Medulla oblongata (tissue), 1 donor: ENCODE results near the gene TGIF1.
"Not testable (repeated sequence)": the region's sequence is repeated elsewhere in the genome, so short reads cannot be mapped to it uniquely, and the experiment has no call there.

Source experiments
- DNase-seq: peaks from one replicate; pipeline ENCODE4 v3.0.0-alpha.2; 2015; ENCODE audit errors: extremely low spot score

Gene TGIF1

DNA sequence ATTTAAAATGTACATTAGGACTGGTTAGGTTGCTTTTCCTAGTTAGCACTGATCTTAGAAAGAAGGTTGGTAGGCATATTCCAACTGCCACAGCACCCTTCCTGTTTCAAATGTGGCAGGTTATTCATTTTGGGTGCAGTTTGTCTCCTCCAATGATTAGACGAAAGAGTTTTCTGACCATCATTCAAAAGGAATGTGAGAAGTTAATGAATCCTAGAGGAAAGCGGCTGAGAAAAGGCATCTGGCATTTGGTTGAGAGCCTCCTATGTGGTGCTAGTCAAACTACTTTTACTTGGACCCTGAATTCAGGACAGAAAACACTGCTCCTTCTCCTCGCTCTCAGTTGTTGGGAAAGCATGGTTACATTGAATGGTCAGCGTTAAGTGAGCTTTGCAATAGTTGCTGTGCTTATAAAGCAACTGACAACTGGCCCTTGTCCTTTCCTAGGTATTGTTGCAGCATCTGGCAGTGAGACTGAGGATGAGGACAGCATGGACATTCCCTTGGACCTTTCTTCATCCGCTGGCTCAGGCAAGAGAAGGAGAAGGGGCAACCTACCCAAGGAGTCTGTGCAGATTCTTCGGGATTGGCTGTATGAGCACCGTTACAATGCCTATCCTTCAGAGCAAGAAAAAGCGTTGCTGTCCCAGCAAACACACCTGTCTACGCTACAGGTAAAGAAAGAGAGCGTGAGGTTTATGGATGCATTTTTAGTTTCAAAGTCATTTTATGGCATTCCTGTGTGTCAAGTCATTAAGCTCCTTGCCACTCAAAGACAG, 6.1 kb downstream of the TGIF1 start:
- DNase-seq, result no peak

DNA sequence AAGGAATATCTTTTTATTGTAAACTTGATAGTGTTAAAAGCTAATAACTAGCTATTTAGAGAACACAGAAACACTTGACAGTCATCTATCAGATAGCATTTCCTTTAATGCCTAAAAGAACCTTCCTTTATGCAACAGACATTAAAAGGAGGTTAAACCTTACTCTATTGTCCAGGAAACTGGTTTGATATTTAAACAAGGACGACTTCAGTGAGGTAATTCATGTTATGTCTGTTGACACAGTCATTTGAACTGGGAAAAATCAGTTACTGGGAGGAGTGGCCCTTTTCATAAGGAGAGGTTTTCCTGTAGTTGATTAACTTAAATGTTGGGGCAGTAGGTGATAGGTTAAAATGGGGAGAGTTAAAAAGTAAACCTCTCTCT, 6.7 kb downstream of the TGIF1 start:
- no peak for DNase-seq

DNA sequence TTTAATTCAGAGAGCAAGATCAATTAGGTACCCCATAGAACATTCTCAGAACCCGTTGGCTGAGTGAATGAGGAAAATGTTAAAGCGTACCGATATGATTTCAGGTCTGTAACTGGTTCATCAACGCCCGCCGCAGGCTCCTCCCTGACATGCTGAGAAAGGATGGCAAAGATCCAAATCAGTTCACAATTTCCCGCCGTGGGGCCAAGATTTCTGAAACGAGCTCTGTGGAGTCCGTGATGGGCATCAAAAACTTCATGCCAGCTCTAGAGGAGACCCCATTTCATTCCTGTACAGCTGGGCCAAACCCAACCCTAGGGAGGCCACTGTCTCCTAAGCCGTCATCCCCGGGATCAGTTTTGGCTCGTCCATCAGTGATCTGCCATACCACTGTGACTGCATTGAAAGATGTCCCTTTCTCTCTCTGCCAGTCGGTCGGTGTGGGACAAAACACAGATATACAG, 7.3 kb downstream of the TGIF1 start:
- peak; percentile 29 for DNase-seq

DNA sequence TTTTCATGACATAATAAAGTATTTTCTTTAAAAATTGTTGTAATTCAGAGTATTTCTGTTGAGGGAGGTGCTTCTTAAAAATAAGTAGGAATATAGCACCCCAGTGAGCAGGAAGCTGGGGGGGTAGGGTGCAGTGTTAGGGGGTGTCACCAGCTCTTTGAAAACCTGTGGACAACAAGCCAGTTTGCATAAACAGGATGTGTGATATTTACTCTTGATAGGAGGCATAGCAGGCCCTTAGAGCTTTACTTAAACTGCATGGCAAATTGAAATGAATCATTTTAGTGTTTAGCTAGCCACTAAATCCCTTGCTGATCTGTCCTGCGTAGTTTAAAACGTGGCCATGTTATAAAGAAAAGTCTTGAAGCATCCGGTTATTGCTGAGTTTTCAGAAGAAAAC, 8.4 kb downstream of the TGIF1 start:
- no peak for DNase-seq

DNA sequence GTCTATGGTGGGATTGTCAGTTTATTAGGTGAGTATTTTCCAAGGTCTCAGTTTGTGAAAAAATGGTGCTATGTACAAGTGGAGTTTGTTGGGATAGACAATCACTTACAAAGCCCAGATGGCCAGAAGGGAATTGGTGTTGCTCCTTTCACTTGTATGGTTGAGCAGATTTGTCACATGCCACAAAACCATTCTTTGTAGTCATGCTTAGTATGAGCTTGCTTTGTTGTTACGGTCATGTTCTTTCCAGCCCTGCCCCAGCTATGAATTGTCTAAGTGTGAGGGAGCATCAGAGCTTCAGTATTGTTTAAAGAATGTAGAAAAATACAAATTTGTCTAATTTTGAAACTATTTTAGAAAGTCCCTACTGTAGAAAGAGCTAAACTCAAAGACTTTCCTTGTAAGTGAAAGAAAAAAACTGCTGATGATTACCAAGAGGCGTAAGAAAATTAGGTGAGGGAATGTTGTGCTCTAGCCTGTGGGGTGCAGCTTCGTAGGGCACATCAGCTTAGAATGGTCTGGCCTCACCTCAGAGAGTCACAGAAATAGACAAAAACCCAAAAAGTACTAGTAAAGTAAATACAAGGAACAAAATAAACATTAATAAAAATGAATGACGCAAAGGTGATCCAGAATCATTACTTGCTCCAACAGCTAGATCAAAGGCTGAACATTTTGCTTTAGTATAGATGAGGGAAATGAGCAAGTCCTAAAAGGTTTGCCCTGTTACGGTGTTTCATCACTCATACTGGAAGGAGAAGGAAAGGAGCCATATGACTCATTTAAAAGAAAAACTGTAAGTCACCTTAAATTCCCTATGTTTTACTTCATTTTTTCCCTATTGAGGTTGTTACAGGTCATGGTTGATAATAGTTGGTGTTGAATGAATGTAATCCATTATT, 9.2 kb downstream of the TGIF1 start:
- DNase-seq, result peak; percentile 80

DNA sequence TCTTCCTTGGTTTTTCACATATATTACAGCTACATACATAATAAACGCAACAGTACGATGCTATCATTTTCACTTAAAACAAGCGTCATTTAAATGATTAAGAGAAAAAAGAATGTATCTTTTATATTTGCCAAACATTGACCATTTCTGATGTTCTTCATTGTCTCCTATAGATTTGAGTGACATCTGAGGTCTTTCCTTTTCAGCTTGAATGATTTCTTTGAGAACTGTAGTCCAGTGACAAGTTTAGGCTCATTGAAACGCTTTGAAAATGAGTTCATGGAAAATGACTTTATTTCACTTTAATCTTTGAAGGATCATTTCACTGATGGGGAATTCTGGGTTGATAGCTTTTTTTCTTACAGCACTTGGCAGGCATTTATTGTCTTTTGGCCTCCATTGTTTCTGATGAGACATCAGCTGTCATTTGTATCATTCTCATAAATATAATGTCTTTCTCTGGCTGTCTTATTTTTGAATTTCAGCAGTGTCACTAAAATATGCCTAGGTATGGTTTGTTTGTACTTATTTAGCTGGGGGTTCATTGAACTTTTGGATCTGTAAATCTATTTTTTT, 10.9 kb downstream of the TGIF1 start:
- no peak for DNase-seq

DNA sequence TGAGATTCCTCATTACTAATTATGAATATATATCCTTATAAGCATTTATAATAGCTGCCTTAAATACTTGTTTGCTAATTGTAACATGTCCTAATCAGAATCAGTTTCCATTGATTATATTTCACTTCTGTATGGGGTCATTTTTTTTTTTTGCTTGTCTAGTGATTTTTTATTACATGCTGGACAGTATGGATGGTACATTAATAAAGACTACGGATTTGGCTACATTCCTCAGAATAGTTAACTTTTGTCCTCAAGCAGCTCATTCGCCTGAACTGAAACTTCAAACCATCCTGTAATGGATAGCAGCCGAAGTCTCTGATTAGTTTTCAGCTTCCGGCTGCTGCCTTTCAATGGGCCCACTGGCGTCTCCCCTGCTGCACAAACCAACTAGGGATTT, 11.7 kb downstream of the TGIF1 start:
- DNase-seq, result no peak

DNA sequence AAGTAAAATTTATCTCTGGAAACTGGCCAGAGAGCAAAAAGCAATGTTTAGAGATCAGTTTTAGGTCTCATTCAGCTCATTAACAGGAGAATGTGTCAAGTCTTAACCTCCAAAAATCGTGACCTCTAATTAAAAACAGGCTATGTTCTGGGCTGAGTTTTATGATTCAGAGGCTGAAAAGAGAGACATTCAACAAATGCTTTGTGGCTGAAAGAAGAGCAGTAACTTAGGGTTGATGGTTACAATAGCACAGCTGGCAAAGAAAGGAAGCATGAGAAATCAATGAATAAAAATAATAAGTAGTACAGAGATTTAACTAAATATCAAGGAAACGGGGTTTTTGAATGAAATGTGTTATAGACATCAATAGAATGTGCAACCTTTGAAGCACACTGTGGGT, 13.1 kb downstream of the TGIF1 start:
- DNase-seq, result no peak

DNA sequence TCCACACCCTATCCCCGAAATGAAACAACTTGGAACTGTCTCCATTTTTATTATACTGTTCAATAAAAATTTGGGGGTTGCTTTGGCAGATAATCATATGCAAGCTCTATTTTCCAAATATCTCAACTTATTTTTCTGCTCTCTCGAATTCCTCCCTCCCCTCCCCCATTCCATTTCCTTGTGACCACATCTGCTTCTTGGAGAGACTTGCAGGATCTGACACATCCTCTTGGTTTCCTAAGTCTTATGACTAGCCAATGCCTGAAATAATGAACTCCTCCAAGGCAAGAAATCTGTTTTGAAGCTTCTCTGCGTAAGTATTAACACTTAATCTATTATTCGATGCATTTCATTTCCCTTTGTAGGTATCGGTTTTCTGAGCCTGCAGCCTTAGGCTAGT, 16.1 kb downstream of the TGIF1 start:
- DNase-seq, result no peak

DNA sequence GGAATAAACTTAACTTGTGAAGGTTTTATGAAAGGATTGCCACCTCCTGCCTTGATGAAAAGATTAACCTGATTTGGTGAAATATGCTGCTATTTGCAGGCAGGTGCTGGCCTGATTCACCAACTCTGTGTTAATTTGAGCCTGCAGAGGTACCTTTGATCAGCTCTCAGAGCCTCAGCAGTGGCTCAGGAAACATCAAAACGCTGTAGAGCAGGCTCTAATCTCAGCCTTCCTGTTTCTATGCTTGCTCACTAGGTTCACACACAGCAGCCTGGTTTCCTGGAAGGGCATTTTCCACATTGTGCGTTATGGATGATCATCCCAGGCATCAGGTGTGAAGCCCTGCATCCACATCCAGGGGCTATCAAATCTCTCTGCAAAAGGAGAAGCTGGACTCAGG, 16.9 kb downstream of the TGIF1 start:
- no peak for DNase-seq

DNA sequence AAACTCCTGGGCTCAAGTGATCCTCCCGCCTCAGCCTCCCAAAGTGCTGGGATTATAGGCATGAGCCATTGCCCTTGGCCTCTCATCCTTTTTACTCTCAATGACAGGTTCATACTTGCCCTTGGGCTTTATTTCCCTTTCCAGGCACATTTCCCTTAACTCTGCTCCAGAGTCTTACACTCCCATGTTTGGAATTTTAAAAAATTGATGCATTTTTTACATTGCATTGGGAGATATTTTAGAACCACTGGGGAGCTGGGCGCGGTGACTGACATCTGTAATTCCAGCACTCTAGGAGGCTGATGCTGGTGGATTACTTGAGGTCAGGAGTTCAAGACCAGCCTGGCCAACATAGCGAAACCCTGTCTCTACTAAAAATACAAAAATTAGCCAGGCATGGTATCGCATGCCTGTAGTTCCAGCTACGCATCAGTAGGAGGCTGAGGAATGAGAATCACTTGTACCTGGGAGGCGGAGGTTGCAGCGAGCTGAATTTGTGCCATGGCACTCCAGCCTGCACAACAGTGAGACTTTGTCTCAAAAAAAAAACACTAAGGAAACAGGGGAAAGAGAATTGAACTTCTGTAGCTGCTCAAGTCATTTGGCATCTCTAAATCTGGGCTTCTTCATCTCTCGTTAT, 18.2 kb downstream of the TGIF1 start:
- no peak for DNase-seq

DNA sequence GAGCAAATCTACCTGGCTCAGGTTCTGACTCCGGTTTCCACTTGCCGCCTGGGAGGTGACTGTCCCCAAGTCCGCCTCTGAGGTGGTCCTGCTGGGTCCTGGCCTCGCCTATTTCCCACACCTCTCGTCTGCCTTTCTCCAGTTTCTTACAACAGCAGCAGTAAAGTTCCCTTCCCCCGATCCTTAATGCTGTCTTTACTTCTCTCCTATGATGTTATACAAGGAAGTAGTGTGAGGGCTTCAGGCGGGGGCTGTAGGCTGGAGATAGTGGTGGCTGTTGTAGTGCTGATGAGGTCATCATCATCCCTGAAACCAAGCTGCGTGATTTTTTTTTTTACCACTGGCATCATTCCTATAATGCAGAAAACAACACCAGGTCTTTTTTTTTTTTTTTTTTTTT, 18.9 kb downstream of the TGIF1 start:
- no peak for DNase-seq

DNA sequence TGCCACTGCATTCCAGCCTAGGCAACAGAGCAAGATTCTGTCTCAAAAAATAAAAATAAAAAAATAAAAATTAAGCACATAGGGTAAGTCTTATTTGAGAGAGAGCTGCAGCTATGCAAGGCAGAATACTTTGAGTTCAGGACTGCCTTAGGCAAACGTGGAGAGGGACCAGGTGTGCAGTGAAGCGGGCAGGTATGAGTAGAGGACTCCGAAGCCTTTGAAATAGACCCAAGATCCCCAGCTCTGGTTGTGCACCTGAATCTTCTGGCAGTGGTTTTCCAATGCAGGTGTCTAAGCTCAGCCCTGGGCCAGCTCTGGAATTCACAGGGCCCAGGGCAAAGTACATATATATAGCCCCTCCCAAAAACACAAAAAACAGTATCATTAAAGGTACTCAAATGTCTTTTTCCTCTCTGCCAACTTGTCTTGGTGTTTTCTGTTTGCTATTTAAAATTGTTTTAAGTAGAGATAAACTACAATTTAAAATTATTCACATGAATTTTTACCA, 21.2 kb downstream of the TGIF1 start:
- no peak for DNase-seq

DNA sequence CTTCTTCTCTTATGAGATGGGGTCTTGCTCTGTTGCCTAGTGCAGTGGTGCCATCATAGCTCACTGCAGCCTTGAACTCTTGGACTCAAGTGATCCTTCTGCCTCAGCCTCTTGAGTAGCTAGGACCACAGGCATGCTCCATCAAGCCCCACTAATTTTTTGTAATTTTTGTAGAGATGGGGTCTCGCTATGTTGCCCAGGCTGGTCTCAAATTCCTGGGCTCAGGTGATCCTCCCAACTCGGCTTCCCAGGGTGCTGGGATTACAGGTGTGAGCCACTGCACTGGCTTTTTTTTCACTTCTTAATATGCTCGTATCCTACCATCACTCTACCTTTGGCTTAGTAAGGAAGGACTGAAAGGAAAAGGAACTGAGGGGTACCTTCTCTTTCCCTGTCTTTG, 22.1 kb downstream of the TGIF1 start:
- not testable (repeated sequence) for DNase-seq

DNA sequence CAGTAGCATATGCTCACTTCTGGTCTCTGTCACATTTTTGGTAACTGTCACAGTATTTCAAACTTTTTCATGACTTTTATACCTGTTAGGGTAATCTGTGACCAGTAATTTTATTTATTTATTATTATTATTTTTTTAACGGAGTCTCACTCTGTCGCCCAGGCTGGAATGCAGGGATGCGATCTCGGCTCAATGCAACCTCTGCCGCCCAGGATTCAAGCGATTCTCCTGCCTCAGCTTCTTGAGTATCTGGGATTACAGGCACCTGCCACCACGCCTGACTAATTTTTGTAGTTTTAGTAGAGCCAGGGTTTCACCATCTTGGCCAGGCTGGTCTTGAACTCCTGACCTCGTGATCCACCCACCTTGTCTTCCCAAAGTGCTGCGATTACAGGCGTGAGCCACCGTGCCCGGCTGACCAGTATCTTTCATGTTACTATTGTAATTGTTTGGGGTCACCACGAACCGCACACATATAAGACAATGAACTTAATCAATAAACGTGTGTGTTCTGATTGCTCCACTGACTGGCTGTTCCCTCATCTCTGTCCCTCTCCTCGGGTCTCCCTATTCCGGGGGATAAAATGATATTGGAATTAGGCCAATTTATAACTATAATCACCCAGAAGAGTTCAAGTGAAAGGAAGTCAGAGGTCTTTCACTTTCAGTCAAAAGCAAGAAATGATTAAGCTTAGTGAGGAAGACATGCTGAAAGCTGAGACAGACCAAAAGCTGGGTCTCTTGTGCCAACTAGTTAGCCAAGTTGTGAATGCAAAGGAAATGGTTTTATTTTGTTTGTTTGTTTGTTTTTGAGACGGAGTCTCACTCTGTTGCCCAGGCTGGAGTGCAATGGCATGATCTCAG, 22.9 kb downstream of the TGIF1 start:
- no peak for DNase-seq

DNA sequence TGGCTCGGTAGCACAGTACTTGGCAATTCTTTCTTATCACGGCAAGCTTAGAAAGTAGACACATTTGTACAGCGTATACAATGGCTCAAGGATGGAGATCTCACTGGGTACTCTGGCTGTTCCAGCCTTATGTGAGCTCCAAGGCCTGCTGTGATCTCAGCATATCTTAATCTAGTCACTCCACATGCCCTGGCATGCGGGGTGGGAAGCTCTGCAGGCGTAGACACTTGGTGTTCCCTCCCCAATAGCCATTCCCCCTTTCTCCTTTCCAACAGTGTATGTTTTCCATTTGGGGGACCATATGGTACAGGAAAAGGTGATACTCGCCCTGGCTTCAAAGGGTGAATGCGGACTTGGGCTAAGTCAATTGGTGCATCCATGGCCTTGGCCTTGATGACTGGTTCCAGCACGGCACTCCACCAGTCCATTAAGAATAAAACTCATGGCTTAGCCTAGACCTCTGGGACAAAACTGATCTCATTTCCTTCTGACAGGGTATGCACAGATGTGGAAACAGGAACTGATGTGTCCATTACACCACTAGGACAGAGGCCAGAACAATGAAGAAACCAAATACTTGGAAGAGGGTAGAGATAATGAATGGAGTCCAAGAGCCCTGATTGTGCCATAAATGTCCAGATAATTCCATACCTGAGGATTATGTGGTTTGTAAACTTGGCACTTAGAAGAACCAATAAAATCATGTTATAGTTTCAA, 28.4 kb downstream of the TGIF1 start:
- no peak for DNase-seq

DNA sequence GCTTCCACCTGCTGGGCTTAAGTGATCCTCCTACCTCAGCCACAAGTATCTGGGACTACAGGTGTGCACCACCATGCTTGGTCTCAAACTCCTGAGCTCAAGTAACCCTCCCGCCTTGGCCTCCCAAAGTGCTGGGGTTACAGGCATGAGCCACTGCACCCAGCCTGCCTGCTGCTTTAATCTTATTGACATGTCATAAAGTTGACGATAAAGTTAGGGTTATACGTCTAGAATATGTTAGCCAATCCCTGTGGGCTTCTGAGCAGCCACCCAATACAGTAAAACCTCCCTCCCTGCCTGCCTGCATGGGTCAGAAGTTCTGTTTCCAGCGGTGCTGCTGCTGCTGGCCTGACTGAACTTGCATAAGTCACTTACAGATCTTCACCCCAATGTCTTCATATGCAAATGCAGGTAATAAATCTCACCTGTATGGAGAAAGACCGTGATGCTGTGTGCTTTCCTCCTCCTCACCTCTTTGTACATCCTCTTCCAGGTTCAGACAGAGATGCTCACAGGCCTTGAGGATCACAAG, 30.1 kb downstream of the TGIF1 start:
- DNase-seq, result no peak

DNA sequence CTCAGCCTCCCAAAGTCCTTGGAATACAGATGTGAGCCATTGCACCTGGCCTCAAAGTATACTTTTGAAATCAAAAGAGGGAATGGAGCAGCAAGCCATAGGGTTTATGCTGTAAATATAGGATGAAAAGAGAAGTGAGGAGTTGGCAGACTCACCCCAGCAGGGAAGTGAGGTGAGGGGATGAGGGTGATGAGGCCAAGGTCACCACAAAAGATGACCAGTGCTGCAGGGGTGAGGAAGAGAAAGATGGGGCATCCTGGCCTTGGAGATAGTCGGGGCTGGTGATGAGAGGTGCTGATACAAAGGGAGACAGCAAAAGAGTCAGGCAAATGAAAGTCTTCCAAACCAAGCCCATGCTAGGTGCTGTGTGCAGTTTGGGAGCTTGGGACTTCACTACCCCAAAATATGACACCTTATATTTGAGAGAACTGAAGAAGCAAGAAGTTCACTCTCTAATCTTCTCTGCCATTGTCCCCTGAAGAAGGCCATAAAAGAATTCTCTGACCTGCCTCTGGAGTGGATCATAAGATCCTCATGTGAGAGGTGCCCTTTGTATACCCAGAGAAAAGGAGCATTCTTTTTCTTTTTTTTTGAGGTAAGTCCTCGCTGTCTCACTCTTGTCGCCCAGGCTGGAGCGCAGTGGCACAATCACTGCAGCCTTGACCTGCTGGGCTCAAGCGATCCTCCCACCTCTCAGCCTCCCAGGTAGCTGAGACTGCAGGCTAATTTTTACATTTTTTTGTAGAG, 31.0 kb downstream of the TGIF1 start:
- DNase-seq, result no peak

DNA sequence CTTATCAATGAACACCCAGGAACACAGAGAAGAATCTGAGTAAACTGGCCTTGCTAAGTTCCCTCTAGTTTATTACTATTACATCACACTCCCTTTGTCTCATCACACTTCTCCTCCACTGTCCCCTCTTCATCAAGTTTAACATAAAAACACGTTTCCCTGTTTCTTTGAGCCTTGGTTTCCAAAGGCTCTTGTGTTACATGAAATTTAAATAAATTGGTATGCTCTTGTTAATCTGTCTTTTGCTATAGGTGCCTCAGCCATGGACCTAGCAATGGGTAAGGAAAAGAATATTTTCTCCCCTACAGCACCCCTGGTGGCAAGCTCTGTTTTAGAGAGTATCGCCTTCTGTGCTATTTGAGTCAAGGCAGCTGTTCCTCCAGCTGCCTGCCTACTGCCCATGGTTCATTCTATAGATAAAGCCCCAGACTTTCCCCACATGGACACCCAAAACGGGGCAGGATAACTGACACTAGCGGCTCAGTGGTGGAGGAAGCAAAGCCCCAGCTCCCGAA, 31.8 kb downstream of the TGIF1 start:
- peak; percentile 46 for DNase-seq
